GDM1 (cell line): ENCODE measurements around the gene PLAU.
A peak's percentile ranks its signal among the peaks of the same experiment; 100 is the strongest.

ENCODE experiments used
- DNase-seq: peaks from one replicate; lab custom pipeline; 2025; lab: John Stamatoyannopoulos, UW

Gene PLAU

DNA sequence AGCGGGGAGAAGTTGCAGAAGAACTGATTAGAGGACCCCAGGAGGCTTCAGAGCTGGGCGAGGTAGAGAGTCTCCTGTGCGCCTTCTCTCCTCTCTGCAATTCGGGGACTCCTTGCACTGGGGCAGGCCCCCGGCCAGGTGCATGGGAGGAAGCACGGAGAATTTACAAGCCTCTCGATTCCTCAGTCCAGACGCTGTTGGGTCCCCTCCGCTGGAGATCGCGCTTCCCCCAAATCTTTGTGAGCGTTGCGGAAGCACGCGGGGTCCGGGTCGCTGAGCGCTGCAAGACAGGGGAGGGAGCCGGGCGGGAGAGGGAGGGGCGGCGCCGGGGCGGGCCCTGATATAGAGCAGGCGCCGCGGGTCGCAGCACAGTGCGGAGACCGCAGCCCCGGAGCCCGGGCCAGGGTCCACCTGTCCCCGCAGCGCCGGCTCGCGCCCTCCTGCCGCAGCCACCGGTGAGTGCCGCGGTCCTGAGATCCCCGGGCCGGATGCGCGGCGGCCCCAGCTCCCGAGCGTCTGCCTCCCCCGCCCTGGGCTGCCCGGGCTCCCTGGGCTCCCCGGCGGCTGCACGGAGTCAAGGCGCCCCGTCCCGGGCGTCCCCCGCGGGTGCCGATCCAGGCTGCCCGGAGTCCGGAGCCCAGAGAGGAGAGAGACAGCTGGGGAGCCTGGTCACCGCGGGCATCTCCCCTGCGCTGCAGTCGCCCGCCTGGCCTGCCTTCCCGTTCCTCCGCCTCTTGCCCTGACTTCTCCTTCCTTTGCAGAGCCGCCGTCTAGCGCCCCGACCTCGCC lies at the start of gene PLAU:
Gene PLAU (plus strand): TSS at position 369 of the 789 bp plus-strand sequence. CDS start 424 bp downstream, outside the sequence.
- DNase-seq, result peak; percentile 41

DNA sequence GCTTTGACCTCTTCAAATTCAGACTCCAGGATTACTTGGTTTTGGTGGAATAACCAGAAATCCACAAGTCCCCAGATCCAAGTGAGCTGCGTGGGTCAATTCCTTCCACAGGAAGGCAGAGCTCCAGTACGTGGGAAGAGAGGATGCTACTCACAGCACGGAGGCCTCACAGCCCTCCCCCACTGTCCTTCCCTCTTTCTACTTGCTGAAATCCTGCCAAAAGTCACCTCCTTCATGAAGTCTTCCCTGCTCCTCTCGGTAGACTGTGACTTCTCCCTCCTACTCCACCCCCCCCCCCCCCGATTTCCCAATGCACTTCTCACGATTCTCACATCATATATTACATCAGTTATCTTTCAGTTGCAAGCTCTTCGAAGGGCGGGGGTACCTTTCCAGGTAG lies 48.9 kb upstream of the PLAU start:
- DNase-seq, result no peak

DNA sequence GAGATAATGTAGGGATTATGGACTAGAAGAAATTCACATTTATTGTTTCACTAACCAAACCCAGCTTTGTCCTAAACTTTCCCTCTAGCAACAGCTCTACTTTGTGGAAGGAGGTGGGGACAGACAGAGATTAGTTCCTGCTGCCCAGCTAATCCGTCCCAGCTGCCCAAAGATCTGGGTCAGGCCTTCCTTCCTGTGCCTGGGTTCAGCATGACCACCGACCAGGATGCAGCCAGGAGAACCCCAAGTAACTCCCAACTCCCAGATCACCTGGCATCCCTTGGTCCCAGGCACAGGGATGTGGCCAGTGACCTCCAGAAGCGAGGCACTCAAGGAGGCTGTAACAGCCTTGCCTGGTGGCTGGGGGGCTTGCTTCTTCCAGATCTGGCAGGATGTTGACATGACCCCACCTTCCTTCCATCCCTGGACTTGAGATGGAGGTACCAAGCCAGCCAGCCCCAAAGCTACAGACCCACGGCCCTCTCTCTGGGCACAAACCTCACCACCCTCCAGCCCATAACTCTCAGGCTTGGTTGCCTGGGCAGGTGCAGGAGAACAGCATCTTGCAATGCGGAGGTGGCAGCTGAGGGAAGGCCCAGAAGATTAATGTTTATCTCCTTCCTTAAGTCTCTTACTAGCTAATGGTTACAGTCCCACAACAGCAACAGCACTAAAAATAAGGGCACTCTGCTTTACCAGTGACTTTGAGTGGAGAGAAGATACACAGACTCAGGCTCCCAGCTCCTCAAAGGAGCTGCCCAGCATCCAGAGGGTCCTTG lies 47.7 kb upstream of the PLAU start:
- no peak for DNase-seq

DNA sequence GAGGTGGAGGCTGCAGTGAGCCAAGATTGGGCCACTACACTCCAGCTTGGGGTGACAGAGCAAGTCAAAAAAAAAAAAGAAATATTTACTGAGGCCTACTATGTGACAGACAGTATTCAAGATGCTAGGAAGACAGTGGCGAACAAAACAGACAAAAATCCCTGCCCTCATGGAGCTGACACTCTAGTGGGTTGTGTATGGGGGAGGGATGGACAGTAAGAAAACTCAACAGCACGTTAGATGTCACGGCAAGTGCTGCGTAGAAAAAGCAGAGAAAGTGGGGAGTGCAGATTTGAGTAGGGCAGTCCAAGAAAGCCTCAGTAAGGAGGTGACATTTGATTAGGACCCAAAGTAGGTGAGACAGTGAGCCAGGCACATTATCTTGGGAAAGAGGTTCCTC lies 46.7 kb upstream of the PLAU start:
- no peak for DNase-seq

DNA sequence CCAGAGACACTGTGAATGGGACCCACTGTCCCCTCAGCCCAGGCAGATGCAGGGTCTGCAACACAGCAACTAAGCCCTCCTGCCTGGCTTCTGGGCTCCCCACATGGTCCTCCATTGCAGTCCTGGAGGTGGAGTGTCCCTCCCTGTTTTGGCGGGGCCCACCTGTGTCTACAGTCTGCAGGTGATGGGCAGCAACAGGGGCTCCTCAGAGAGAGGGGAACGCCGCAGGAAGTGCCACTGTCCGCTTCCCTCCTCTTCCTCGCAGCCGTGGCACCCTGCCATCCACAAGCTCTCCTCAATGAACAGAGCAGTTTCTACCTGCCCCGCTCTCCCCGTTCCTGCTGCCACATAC lies 45.8 kb upstream of the PLAU start:
- no peak for DNase-seq

DNA sequence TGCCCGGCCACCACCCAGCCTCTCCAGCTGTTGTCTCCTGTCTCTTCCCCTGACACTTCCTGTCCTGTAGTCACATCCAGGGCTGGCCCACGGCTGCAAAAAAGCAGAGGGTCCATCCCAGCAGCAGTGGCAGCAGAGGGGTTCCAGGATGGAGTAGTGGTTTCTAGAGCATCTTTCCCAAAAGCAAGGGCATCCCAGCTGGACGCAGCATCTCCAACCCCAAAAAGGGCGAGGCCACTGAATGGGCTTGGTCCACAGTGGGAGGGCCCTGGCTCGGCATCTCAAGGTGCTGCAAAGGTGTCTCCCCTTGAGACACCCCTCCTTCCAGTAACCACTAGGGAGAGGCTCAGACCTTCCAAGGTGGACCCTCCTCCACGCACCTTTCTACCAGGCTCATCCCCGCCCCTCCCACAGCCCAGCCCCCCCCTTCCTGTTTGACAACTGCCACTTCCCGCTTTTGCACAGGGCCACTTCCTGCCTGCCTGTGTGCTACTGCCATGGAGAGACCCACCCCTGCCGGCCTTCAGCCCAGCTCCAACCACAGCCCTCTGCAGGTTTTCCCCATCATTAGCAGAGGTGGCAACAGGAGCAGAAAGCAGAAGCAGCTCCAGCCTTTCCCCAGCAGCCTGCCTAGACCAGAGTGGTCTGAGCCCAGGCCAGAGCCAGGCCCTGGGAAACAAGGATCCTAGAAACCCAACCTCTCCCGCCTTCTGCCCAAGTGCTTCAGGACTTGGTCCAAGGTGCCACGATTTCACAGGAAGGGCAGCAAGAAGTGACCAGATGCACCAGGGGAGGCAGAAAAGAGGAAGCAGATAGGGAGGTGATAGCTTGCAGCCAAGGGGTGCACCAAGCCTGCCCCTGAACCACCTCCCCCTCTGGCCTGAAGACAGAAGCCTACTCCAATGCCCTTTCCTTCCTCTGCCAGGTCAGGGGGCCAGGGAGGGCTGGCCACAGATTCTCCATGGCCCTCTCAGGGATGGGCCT lies 45.2 kb upstream of the PLAU start:
- peak; percentile 93 for DNase-seq

DNA sequence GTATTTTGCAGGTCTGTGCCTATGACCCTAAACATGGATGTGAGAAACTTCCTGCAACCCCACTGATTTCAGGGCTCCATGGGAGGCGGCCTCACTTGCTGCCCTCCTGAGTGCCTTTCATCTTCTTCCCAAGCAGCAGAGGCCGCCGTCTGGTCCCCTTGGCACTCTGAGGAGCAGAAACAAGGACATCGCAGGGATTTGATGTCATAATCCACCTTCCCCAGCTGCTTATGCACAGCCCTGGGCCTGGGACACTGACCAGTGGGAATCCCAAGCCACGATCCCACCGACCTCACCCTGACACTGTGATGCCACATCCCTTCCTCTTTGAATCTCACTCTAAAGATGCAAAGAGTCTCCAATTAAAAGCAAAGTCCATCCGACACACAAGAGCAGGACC lies 44.3 kb upstream of the PLAU start:
- no peak for DNase-seq

DNA sequence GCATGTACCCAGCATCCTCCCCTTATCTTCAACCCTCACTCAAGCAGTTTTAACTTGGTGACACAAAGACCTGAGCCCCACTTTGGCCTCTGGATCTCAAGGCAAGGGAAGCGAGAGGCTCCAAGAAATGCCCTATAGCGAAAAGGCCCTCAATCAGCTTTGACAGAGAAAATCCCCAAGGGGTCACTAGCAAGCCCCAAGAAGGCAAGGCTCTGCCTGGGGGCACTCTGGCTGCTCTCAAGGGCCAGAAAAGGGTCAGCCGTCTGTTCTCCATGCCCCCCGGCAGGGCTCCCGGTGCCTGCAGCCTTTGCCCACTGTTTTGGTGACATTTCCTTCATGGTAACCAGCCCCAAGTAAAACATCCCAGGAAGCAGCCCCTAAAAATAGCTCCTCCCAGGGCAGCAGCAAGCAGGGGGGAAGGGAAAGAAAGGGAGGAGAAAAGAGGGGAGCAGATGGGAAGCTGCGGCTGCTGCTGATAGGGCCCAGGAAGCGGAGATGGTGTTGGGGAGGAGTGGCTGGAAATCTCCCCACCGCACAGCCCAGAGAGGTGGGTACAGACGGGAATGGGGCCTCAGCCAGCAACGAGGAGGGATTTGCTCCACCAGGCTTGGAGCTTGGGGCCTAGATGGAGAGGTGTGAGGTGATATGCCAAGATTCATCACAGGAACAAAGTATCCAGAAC lies 43.7 kb upstream of the PLAU start:
- DNase-seq, result no peak

DNA sequence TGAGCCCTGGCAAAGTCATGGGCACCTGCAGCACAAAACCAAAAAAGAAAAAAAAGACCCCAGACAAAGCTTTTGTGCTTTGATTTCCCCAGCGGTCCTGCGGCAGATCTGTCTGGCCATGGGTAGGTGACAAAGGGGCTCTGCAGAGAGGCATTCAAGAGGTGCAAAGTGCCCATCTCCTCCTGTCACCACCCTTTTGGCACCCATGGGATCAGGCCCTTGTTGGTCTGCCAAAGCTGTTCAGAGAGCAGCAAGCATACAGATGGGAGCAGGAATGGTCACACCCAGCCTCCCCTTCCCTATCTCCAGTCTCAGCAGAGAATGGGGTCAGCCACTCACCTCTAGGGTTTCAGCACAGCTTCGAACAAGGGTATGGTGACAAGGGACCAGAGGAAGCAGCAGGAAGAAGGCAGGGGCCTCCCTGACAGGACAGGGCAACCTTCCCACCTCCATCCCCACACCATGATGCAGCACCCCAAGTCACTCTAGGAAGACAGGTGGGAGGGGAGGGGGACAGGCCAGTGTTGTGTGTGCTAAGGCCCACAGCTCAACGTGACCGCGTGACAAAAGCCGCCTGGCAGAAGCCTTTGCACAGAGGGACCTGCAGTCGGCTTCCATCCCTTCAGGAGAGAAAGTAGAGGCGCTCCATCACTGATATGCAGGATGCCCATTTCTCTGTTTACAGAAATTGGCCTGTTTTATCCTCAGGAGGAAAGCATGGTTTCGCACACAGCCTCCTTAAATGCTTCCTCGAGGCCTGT lies 42.9 kb upstream of the PLAU start:
- DNase-seq, result no peak

DNA sequence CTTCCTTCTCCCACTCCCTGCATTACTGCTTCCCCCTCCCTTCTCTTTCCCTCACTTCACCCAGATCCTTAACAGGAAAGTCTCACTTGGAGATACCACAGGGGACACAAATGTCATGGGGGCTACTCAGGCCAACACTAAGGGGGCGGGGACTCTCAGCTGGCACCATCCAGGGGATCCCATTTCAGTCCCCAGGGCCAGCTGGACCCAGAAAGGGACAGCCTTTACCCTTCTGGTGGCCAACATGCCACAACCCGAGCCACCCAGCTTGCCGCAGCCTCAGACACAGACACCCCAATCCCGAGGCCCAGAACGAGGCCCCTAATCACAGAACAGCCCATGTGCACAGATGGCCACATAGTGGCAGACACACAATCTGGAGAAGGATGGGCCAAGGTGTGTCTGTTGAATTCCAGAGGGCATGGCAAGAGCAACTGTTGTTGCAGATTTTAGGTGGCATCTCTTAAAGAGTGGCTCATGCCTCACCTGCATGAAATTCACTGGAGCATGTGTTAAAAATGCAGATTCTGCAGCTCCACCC lies 42.2 kb upstream of the PLAU start:
- DNase-seq, result no peak

DNA sequence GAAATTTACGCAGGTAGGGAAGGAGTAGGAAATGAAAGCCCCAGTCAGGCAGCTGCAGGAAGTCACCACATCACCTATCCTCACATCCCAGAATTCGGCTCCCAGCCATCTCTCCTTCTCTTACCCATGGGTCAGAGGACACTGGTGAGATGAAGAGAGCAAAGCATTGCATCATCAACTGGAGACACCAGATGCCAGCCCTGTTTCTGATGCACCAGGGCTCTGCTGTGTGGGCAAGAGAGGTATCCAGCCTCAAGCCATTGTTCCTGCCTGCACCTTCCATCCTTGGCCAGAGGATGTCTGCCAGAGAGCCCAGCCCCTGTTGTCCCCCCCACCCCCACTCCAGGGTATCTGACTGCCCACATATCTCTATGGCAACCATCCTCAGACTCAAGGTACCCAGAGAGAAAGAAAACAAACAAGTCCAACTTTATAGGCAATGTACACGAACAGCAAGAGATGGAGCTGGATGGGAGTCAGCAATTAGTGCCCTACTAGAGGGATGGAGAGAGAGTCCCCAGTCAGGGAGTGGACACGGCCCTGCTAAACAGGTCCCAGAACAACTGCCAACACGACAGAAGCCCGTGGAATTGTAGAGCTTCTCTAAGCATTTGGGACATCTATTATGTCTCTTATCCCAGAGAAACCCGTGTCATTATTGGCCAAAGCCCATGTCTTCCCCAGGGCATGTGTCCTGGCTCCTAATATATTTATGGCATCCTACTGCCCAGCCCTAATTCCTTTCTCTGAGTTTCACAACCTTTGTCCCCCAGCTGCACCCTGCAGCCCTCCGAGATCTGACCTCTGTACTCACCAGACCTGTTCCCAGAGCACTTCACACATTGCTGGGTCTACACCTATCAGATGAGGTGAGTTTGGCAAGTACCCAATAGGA lies 39.4 kb upstream of the PLAU start:
- DNase-seq, result no peak

DNA sequence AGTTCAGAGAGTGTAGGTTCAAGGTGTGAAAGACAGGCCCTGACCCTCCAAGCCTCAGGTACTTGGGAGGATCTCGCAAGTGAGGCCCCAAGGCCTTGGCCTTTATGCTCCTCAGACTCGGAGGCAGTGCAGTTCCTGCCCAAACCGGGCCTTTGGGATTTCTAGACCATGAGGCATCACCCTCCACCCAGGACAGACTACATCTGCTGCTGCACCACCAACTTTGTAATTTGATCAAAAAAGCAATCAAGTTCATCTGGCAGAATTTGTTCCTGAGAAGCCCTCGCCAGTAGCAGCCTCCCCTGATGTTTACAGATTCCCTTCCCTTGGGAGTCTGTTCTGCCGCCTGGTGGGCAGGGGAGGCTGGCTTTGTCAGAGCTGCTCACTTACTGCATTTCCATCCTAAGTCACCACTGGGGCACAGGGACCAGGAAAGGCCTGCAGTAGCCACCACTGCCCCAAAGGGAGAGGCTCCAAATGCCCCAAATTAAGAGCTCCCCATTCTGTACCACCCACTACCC lies 38.7 kb upstream of the PLAU start:
- no peak for DNase-seq

DNA sequence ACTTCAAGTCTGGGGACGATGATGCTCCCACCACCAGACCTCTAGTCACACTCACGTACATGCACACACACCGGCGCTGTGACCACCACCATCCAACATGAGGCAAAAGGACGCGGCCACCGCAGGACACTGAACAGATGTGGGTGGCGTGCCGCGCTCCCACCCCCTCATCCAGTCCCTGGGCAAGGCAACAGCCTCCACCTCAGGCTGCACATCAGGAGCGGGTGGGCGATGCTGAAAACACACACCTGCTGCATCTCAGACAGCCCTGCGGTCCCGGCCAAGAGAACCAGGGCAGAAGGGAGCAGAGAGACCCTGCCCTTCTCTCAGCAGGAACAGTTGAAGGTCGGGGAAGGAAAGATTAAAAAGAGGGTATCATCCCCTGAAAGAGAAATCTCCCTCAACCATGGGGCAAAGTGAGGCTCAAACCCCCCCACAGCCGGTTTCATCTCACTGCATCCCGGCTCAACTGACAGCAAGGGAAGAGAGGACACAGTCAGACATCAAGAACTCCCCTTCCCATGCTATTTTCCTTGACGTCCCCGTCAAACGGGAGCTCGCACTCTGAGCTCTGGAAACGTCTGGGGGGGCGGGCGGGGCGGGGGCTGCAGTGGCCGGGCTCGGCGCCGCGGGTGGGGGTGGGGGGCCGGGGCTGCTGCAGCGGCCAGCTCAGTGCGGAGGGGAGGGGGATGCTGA lies 37.6 kb upstream of the PLAU start:
- no peak for DNase-seq

DNA sequence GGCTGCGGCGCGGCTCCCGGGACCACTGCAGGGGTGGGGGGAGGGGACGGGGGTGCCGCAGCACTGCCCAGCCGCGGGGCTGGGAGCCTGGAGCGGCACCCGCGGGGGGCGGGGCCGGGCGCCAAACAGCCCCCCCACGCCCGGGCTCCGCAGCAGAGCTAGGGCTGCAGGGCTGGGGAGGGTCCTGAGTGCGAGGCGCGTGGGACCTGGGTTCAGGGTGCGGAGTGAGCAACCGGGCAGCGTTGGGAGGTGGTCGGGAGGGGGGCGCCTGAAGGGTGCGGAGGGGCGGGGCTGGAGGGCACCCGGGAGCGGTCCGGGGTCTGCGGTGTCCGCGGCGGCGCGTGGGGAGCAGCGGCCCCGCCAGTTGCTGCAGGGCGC lies 37.1 kb upstream of the PLAU start:
- DNase-seq, result no peak

DNA sequence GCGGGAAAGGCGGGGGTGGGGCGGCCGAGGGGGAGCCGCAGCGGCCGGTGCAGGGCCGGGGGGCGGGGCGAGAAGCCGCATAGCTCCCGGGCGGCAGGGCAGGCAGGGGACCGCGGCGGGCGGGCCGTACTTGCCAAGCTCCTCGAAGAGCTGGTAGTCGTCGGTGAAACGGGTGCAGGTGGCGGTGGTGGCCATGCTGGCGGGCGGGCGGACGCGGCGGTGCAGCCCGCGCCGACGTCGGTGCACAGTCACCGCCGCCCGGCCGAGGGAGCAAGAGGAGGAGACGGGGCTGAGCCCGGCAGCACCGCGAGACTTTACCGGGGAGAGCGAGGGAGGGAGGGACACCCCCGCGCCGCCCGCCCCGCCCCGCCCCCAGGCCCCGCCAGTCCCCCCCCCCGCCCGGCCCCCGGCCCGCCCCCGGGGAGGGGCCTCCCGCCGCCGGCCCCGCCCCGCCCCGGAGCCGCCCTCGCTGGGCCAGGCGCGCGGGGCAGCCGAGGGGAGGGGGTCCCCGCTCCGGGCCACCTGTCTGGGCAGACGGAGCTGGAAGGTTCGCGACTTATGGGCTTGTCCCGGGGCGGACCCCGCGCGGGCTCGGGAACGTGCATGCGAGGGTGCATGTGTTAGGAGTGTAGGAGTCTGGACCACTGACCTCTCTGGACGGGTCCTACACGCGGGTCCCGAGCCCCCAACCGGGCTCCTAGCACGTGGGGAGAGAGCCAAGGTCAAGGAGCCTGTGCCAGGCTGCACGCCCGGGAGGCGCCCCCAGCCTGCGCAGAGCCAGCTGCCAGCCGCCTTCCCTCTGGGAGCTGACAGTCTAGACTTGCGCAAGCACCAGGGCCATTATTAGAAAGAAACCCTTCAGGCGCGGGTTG lies 36.4 kb upstream of the PLAU start, which contains the start of gene CAMK2G:
Gene CAMK2G (minus strand): TSS at position 289 of the 872 bp plus-strand sequence. CDS start 94 bp downstream, at position 195.
- peak; percentile 71 for DNase-seq

DNA sequence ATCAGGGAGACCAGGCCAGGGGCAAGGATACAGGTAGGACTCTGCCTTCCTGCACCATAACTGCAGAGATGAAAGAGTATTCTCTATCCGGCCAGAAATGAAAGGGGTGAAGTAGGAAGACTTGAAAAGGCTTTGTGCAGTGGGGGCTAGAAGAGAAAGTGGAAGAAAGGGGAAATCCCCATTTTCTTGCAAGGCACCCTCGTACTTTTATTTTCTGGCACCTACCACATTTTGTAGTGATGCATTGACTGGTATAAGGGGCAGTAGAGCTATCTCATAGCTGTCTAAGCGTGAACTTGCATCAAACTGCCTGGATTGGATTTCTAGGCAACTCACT lies 35.8 kb upstream of the PLAU start:
- no peak for DNase-seq

DNA sequence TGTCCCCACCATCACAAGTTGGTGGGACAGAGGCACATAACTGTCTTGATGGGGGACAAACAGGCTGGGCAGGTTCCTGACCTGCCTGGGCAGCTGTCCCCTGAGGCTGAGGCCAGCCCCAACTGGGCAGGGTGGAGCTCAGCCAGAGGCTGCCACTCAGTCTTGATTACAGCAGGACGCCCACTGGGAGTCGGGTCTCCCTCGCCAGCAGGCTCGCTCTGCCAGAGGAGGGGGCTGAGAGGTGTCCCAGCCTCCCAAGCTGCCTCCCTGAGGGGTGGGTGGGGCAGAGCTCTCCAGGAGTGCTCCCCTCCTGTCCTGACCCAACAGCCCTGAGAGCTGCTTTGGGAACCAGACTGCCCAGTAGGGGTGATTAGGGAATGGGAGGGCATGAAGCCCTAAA lies 34.8 kb upstream of the PLAU start:
- DNase-seq, result no peak

DNA sequence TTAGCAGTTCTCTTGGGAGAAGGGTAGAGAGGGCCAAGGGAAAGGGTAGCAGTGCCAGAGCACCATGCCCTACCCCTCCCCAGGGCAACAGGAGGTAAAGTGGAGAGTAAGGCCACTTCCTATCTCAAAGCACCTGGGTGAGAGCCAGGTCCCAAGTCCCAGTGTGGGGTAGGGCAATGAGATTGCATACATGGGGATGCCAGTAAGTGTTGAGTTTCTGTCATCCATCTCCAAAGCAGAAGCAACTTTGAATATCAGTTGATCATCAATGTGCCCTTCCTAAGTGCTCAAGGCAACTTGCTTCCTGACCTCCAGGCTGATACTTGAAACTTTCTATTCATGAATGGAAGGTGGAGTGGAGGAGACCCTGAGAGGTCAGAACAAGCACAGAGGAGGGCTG lies 34.4 kb upstream of the PLAU start:
- DNase-seq, result no peak
